Measurements from ENCODE around the gene LRMDA.

LRMDA gene

GRCh38 chr10:75425291-75426079, 5.9 kb upstream of the LRMDA start:
- DNase-seq = no peak

DNA sequence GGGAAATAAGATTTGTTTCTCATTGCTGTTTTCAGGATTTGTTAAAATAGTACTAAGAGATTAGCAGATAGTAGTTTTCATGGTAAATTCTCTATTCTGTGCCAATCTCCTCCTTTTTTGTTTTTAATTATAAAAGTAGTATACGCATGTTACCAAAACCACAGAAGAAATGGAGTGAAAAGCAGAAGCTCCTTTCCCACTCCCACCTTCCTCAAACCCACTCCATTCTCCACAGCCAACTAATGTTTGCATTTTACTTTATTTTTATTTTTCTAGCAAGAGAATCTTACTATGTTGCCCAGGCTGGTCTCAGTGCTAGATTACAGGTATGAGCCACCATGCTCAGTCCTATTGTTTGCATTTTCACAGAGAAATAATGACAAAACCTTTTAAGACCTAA, 4.5 kb upstream of the LRMDA start:
- no peak for DNase-seq

GRCh38 chr10:75427951-75428350, 3.5 kb upstream of the LRMDA start:
- DNase-seq = no peak

- peak; percentile 74 for DNase-seq
Observed at GRCh38 chr10:75428434-75429158, 2.8 kb upstream of the LRMDA start.

DNA sequence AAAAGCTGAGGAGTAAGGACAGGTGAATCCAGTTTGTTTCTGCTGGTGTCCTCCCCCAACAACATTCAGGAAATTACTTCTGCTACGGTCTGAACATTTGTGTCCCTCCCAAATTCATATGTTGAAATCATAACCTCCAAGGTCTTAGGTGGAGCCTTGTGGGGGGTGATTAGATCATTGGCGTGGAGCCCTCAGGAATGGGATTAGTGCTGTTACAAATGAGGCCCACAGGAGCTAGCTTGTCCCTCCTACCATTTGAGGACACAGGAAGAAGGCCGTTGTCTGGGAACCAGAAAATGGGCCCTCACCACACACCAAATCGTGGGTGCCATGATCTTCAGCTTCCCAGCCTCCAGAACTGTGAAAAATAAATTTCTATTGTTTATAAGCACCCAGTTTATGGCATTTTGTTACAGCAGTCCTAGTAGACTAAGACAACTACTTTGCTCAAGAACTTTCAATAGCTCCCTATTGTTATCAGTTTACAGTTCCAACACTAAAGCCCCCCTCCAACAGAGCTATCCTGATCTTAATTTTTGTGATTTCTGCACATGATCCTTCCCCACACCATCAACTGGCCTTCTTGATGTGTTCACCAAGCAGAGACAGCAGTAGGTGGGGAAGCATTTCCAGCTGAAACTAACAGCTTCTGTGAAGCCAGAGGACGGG, 2.1 kb upstream of the LRMDA start:
- no peak for DNase-seq

GRCh38 chr10:75430000-75430763, 1.2 kb upstream of the LRMDA start:
- peak; percentile 83 for DNase-seq

- peak; percentile 18 for DNase-seq
Observed at GRCh38 chr10:75432176-75432575, 752 bp downstream of the LRMDA start.

DNA sequence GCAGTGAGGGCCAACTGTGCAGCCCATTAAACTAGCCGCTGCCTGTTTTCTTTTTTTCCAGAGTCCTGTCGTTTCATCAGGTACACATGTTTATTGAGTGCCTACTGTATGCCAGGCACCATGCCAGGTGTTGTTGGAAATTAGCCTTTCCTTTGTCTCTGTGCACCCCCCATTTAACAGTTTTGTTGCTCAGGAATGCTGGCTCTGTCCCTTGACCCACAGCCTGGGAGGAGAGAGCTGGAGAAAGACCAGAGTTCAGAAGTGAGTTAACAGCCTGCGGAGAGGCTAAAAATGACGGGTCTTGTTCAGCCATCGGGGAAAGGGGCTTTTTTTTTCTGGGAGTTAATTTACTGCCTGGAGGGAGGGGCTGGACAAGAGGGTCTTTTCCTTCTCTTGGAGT, 1.3 kb downstream of the LRMDA start:
- no peak for DNase-seq

GRCh38 chr10:75433216-75433615, 1.8 kb downstream of the LRMDA start:
- DNase-seq = no peak

DNA sequence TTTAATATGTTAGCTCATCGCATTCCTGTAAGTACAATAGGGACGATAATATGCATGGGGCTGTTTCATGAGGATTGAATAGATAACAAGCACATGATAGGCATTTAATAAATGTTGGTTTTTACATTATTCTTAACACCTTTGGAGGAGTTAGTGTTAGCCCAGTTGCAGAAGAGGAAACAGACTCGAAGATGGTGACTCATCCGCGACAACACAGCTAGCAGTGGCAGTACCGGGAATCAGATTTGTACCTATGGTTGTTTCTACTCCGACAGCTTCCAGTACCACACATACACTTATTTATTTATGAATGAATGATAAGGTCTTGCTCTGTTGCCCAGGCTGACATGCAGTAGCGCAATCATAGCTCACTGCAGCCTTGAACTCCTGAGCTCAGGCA, 2.9 kb downstream of the LRMDA start:
- DNase-seq = peak; percentile 25

GRCh38 chr10:75435291-75435690, 3.9 kb downstream of the LRMDA start:
- no peak for DNase-seq

DNA sequence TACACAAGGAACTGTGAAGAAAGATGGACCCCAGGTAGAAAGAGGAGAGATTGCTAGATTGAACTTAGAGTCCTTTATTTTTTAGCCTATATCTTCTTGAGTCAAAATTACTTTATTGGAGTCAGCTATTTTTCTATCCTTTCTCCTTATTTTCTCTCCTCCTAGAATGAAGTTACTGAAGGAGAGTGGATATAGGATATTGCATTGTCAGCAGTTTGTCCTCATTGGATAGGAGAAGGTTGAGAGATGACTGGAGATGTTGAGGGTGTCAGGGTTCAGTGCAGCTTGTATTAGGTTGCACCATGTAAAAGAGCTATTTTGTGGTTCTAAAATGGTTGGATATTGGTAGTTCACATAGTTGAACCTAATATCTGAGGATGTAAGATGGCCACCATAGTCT, 5.5 kb downstream of the LRMDA start:
- DNase-seq = no peak

DNA sequence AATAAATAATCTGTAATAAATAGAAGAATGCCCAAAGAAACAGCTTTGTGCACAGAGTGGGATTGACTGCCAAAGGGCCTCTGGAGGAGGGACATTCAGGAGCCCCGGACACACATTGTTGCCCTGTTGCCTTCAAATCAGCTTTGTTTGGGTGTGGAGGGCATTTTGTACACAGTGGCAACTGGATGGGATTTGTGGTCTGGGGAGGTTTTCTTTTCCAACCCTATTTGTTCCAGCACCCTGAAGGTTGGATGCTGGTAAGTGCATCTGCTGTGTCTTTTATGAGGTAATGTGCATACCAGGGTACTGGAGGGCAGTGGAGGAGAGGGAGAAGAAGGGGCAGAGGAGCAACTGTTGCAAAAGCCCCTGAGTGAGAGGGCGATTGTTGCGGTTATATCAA, 6.3 kb downstream of the LRMDA start:
- DNase-seq = no peak

- DNase-seq = no peak
Observed at GRCh38 chr10:75438275-75438674, 6.9 kb downstream of the LRMDA start.

GRCh38 chr10:75439811-75440210, 8.4 kb downstream of the LRMDA start:
- no peak for DNase-seq

DNA sequence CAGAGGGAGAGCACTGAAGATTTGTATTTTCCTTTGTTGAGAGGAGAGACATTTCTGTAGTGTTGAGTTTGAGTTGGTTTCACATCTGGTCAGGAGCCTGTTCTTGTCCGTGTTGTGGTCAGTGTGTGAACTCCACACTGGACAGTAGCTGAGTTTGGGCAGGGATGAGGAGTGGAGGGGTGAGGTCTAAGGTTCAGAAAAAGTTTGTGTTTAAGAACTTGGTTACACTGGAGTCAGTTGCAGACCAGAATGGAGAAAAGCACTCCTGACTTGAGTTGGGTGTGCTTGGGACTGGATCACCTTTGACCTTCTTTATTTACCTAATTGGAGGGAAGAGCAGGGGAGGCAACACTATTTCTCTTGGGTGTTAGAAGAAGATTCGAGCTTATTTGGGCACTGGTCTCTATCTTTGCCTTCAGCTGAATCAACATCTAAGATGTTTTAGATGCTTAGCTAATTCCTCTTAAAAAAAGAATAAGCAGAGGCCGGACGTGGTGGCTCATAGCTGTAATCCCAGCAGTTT, 8.9 kb downstream of the LRMDA start:
- DNase-seq = no peak

GRCh38 chr10:75441196-75441595, 9.8 kb downstream of the LRMDA start:
- no peak for DNase-seq

GRCh38 chr10:75441682-75442081, 10.3 kb downstream of the LRMDA start:
- DNase-seq = no peak

GRCh38 chr10:75443362-75443761, 11.9 kb downstream of the LRMDA start:
- DNase-seq = no peak

DNA sequence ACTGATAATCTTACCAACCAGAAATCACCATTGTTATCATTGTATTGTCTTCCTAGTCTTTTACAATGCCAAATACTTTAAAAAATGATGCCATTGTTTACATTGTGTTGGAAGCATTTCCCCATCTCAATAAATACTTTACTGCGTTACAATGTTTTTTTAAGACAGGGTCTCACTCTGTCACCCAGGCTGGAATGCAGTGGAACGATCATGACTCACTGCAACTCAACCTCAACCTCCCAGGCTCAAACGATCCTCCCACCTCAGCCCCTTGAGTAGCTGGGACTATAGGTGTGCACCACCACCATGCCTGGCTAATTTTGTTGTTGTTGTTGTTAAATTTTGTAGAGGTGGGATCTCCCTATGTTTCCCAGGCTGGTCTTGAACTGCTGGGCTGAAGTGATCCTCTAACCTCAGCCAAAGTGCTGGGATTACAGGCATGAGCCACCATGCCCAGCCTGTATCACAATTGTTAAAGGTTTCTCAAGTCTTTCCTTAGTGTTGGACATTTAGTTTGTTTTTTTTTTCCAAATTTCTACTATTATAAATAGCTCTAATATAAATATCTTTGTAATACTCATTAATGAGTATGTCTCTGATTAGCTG, 13.5 kb downstream of the LRMDA start:
- DNase-seq = no peak

DNA sequence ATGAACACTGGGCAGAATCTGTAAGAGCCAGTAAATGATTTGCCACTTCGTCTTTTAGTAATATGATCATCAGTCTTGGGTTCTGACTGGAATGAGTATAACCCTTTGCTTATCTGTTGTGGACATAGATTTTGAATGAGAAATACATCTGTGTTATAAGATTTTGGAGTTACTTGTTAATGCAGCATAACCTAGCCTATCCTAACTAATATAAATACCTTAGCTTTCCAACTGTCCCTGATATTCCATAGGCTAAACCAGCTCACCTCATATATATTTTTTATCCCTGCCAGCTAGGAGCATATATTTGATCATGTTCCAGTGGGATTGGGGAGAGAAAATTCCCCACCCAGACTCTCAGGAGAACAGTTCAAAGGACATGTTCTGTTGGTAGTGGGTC, 15.1 kb downstream of the LRMDA start:
- DNase-seq = no peak

GRCh38 chr10:75448166-75448565, 16.7 kb downstream of the LRMDA start:
- no peak for DNase-seq

Measured in suppressor macrophage treated with lipopolysaccharide for 4 hours (primary cell).